Nucleus accumbens (tissue), 56 donors: ENCODE data around the gene DIP2B.
"Not testable (repeated sequence)": the region's sequence is repeated elsewhere in the genome, so short reads cannot be mapped to it uniquely, and the experiment has no call there.

ENCODE experiments used
- DNase-seq, 56 donors: peaks; one replicate each; lab custom pipeline; 2025; lab: John Stamatoyannopoulos, UW

DIP2B gene

DNA sequence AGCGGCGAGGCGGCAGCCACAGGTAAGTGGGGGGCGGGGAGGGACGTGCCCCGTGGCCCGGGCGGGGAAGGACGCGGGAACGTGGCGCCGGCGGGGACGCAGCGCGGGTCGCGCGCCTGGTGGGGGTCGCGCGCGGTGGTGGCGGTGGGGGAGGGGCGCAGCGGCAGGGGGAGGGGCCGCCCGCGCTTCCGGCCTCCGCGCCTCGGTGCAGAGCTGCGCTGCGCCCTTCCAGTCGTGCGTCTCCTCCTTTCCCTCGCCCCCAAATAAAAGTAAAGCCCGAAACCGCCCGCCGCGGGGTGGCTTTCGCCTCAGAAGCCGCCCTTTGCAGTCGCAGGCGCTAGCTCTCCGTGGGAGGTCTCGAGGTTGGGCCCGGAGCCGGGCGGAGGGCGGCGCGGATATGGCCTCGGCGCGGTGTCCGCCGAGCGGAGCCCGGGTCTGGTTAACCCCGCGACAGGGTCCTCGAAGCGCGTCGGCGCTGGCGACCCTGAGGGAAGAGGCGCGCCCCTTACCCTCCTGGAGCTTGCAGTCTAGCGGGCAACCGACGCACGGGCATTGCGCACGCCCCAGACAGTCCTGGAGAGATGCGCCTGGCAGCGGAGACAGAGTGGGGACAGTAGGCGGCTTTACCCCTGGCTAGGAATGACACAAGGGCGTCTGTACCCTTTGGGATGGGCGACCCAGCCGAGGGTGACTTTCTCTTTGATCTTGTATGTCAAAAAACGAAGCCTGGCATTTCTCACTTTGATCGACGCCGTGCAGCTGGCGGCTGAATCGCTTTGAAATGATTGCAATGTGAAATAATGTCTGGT is 259.7 kb downstream of the DIP2B start:
- DNase-seq = peak in 51 of 56 donors; percentile 13 to 91 (median 68)

GRCh38 chr12:50765095-50765911 is 260.5 kb downstream of the DIP2B start:
- DNase-seq = peak in 26 of 56 donors; percentile 1 to 48 (median 12)

GRCh38 chr12:50768391-50768790 is 263.6 kb downstream of the DIP2B start:
- DNase-seq = no peak

GRCh38 chr12:50768813-50769212 is 264.0 kb downstream of the DIP2B start:
- not testable (repeated sequence) for DNase-seq

DNA sequence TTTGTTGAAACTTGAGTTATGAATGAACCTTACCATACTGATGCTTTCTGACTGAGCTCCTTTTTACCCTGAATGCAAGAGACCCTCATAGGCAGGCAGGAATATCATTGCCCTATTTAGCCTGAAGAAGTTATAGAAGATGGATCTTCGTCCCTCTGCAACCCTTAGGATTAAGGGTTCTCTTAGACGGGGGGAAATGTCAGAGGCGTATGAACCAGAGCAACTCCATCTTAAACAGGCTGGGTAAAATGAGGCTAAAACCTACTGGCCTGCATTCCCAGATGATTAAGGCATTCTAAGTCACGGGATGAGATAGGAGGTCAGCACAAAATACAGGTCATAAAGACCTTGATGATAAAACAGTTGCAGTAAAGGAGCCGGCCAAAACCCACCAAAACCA is 266.6 kb downstream of the DIP2B start:
- DNase-seq = no peak

DNA sequence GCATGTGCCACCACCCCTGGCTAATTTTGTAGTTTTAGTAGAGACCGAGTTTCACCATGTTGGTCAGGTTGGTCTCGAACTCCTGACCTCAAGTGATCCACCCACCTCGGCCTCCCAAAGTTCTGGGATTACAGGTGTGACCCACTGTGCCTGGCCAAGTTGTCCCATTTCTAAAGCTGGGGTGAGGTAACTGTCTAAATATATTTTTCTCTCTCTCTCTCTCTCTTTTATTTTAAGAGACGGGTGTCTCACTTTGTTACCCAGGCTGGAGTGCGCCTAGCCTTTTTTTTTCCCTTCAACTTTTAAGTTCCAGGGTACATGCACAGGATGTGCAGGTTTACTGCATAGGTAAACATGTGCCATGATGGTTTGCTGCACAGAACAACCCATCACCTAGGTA is 267.7 kb downstream of the DIP2B start:
- DNase-seq = no peak

GRCh38 chr12:50772877-50773276 is 268.1 kb downstream of the DIP2B start:
- no peak for DNase-seq

GRCh38 chr12:50775251-50775650 is 270.5 kb downstream of the DIP2B start:
- DNase-seq = no peak

DNA sequence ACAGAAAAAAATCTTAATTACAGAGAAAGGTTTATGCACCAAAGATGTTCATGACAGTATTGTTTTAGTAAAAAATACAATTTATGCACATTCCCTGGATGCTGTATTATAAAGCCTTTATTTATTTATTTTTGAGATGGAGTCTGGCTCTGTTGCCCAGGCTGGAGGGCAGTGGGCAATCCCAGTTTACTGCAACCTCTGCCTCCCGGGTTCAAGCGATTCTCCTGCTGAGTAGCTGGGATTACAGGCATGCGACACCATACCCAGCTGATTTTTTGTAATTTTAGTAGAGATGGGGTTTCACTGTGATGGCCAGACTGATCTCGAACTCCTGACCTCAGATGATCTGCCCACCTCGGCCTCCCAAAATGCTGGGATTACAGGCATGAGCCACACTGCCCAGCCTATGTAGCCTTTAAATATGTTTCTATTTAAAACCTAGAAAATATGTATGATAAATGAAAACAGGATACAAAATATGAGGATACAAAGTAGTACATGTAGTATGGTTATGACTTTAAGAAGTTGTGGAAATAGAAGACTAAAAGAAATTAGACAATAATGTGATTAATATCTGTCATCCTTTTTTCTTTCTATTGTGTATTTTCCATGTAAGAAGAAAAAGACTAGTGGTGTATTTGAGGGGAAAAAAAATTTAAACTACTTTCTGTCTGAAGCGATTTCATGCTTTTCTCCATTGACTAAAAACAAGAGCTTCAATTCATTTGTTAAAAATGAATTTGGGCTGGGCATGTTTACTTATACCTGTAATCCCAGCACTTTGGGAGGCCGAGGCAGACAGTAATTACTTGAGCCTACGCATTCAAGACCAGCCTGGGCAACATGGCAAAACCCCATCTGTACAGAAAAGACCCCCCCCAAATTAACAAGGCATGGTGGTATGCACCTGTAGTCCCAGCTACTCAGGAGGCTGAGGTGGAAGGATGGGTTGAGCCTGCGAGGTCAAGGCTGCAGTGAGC is 272.3 kb downstream of the DIP2B start:
- DNase-seq = no peak

DNA sequence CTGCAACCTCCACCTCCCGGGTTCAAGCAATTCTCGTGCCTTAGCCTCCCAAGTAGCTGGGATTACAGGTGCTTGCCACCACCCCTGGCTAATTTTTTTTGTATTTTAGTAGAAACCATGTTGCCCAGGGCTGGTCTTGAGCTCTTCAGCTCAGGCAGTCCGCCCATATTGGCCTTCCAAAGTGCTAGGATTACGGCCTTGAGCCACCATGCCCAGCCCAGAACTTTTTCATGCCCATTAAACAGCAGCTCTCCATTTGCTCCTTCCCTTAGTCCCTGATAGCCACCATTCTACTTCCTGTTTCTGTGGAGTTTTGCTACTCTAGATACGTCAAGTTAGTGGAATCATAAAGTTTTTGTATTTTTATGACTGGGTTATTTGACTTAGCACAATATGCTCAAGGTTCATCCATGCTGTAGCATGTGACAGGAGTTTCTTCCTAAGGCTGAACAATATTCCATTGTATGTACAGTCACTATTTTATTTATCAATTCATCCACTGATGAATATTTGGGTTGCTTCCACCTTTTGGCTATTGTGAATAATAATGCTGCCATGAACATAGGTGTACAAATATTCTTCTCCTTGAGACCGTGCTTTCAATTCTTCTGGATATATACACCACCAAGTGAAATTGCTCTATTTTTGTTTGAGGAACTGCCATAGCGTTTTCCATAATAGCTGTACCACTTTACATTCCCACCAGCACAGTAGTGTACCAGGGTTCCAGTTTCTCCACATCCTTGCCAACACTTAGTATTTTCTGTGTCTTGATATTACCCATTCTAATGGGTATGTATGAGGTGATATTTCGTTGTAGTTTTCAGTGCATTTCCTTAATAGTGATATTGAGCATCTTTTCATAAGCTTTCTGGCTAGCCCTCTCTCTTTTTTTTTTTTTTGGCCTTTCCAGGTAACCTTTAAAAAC is 274.1 kb downstream of the DIP2B start:
- no peak for DNase-seq

DNA sequence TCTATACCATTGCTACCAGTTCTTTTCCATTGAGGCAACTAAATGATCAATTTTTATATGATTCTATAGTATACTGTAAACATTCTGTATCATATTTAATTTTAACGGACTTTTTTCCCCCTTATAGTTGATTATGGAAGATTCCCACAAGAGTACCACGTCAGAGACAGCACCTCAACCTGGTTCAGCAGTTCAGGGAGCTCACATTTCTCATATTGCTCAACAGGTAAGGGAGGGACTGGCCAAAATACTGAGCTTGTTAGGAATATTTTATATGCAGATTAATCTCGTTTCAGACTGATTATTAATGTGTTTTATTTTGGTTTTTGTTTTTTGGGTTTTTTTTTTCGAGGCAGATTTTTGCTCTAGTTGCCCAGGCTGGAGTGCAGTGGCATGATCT is 275.2 kb downstream of the DIP2B start:
- no peak for DNase-seq

- DNase-seq = no peak
These were observed 279.7 kb downstream of the DIP2B start for GRCh38 chr12:50784501-50784900.

GRCh38 chr12:50785406-50786001 is 280.7 kb downstream of the DIP2B start:
- DNase-seq = no peak

- no peak for DNase-seq
These were observed 281.9 kb downstream of the DIP2B start for GRCh38 chr12:50786498-50787231.

GRCh38 chr12:50787618-50788017 is 282.8 kb downstream of the DIP2B start:
- DNase-seq = no peak

DNA sequence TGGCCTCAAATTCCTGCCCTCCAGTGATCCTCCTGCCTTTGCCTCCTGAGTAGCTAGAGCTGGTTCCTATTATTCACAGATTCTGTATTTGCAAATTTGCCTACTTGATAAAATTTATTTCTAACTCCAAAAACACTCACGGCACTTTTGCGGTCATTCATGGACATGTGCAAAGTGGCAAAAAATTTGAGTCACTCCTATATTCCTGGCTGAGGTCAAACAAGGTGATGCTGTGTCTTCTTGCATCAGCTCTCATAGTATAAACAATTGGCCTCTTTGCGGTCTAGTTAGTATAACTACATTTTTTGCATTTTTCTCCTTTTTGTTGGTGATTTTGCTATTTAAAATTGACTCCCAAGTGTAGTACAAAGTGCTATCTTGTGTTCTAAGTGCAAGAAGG is 283.8 kb downstream of the DIP2B start:
- no peak for DNase-seq

GRCh38 chr12:50790081-50790480 is 285.3 kb downstream of the DIP2B start:
- DNase-seq = no peak
